Activated T-cell treated with anti-CD3 and anti-CD28 coated beads, Interleukin-2, amount 50 U/mL, for 1 hour (primary cell): Measurements from ENCODE around the gene DHRS12.

ENCODE experiments used
- DNase-seq: peaks from one replicate; pipeline ENCODE4 v3.0.0-alpha.2; 2020

Gene DHRS12

GRCh38 chr13:51747438-51748434 lies 56.2 kb downstream of the DHRS12 start:
- DNase-seq = no peak

- DNase-seq = no peak
These were observed 57.2 kb downstream of the DHRS12 start for GRCh38 chr13:51746802-51747201.

DNA sequence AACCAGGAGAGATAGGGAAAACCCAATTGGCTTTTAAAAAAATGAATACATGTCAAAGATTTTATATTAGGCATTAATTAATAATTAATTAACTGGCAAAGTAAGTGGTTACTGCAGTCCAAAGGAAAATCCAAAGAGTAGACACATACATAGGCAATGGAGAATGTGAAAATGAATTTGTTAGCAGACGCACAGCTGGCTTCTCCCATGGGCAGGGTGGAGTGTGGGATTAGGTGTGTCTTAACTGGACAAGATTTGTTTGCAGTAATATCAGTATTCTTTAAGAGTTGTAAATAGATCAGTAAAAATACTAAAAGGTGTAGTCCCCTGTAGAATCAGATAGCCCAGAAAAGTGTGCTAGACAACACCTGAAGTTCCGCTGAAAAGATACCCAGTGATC lies 58.7 kb downstream of the DHRS12 start:
- DNase-seq = no peak

- no peak for DNase-seq
These were observed 61.4 kb downstream of the DHRS12 start for GRCh38 chr13:51742611-51743010.

DNA sequence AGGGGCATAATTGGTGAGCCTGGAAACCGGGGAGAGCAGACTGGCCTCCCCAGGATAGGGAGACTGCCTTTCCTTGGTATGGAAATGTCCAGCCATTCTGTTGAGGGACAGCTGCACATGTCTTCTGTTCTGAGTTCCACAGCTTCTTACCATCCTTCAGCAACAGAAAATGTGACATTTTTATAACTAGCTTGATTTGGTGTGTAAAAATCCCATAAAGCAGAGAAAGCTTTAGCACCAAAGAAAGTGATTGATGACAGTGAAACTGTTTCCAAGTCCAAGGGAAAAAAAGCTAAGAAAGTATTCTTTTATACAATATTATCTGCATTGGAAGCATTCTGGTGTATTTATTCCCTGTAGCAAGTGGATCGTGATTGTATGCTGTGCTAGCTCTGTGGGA lies 61.9 kb downstream of the DHRS12 start:
- no peak for DNase-seq

GRCh38 chr13:51740698-51741097 lies 63.3 kb downstream of the DHRS12 start:
- no peak for DNase-seq

GRCh38 chr13:51739027-51739764 lies 64.8 kb downstream of the DHRS12 start:
- DNase-seq = no peak

- DNase-seq = no peak
These were observed 65.6 kb downstream of the DHRS12 start for GRCh38 chr13:51738226-51738905.

GRCh38 chr13:51737609-51738008 lies 66.4 kb downstream of the DHRS12 start:
- no peak for DNase-seq

GRCh38 chr13:51734786-51735185 lies 69.2 kb downstream of the DHRS12 start:
- no peak for DNase-seq

GRCh38 chr13:51733374-51734298 lies 70.3 kb downstream of the DHRS12 start:
- DNase-seq = no peak

GRCh38 chr13:51731759-51732158 lies 72.2 kb downstream of the DHRS12 start:
- DNase-seq = no peak

DNA sequence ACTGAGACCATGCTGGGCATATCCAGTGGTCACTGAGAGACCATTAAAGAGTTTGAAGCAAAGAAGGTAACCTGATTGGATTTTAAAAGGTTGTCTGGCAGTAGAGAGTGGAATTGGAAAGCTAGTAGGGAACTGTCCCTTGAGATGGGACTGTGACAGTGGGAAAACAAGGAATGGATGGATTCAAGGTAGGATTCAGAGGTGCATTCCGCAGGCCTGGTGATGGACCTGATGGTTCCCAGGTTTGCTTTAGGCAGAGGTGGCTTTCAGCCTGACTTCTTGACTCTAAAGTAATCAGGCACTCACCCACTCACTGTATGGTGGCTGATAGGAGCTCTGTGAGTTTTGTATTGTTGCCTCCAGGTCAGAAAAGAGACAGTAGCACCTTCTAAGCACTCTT lies 73.0 kb downstream of the DHRS12 start:
- no peak for DNase-seq

GRCh38 chr13:51729866-51730553 lies 74.0 kb downstream of the DHRS12 start:
- DNase-seq = no peak

- no peak for DNase-seq
These were observed 75.0 kb downstream of the DHRS12 start for GRCh38 chr13:51728972-51729371.

DNA sequence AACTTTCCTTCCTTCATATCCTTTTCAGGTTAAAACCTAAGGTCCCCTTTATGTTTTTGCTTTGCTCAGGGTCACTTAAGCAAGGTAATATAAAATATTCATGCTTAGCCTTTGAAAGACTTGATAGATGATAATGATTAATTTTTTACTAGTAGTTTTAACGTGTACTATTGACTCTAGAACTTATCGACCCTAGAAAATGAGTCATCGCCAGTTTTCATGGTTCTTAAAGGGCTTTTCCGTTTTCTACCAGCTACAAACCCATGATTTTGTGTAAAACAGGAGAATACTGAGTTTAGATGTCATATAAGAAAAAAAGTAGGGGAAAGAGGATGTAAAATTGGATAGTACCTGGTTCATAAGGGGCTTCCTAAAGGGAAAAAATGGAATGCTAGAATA lies 75.7 kb downstream of the DHRS12 start:
- DNase-seq = no peak

DNA sequence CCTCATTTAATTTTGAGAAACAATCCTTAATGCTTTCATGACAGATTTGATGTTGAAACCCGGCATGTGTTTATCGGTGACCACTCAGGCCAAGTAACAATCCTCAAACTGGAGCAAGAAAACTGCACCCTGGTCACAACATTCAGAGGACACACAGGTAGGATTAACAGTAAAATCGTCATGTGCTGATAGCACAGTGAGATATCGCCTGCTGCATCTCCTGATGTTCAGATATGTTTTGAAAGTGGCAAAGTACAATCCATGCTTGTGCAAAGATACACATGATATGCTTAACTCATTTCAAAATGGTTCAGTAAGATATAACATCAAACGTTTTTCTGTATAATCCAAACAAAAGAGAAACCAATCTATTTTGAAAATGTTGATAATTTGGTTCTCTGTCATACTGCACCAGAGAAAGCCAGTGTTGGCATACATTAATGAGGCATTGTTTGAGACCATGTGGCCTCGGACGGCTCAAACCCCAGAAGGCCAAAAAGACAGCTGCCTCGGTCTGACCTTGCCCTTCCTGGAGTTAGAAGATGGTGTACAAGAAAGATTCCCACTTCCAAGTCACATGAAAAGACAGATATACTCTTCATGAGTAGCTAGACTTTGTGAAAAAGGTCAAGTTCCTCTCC lies 76.2 kb downstream of the DHRS12 start:
- no peak for DNase-seq

- DNase-seq = no peak
These were observed 77.3 kb downstream of the DHRS12 start for GRCh38 chr13:51726446-51727193.

DNA sequence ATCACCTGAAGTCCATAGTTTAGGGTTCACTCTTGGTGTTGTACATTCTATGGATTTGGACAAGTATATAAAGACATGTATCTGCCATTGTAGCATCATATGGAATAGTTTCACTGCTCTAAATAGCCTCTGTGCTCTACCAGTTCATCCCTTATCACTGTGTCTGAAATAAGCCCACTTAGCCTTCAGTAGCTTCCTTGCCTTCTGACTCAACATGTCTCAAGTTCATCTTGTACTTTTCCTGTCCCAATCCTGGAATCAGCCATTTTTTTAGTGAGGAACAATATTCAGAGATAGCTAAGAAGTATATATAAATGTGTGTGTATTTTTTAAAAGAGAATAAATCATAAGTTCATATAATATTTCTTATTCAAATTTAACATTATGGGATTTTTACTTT lies 79.2 kb downstream of the DHRS12 start:
- no peak for DNase-seq

- no peak for DNase-seq
These were observed 80.4 kb downstream of the DHRS12 start for GRCh38 chr13:51723529-51723928.
